ENCODE data around the gene GABBR1. TPM values are rescaled to one million over a fixed set of nuclear protein-coding genes. Genes with fewer than 3 reads are reported as not detected.

Gene GABBR1
- total RNA-seq, 1 donor from 2014 or later: 19.3 TPM

GRCh38 chr6:29625337-29625930, 7.5 kb downstream of the GABBR1 start:
- Histone ChIP-seq H3K27me3 (ENCODE audit: low read depth) (peaks cover 5% of the 10 kb centered on the region), H3K27ac (replicated peaks) (no peak overlapping the region), H3K36me3 (peaks cover 34% of the 10 kb centered on the region), H3K4me1 (peaks cover 25% of the 10 kb centered on the region), H3K4me3 (no peak overlapping the region), H3K9me3 (replicated peaks) (no peaks in the 10 kb centered on the region)
- no peak for DNase-seq
- TF ChIP-seq CTCF (IDR thresholded peaks at IDR 0.05; ENCODE audit: borderline replicate concordance): no peak
- intact Hi-C loops (cut with micrococcal nuclease): no loop called here

- no peak overlapping the region for H3K27ac ChIP-seq (replicated peaks)
- peaks cover 23% of the 10 kb centered on the region for H3K4me1 ChIP-seq
- H3K4me3 ChIP-seq: no peak overlapping the region
- H3K9me3 ChIP-seq (replicated peaks): no peaks in the 10 kb centered on the region
- no peaks in the 10 kb centered on the region for H3K27me3 ChIP-seq (ENCODE audit: low read depth)
- no peak for DNase-seq
- peaks cover 42% of the 10 kb centered on the region for H3K36me3 ChIP-seq
- intact Hi-C loops (cut with micrococcal nuclease): no loop called here
- TF ChIP-seq CTCF (IDR thresholded peaks at IDR 0.05; ENCODE audit: borderline replicate concordance): no peak
These were observed 8.4 kb downstream of the GABBR1 start for GRCh38 chr6:29624520-29624961.

GRCh38 chr6:29620630-29621029, 12.4 kb downstream of the GABBR1 start:
- TF ChIP-seq CTCF (IDR thresholded peaks at IDR 0.05; ENCODE audit: borderline replicate concordance): no peak
- no peaks in the 10 kb centered on the region for H3K9me3 ChIP-seq (replicated peaks)
- H3K4me1 ChIP-seq: no peaks in the 10 kb centered on the region
- peaks cover 58% of the 10 kb centered on the region for H3K36me3 ChIP-seq
- no peak overlapping the region for H3K4me3 ChIP-seq
- DNase-seq: no peak
- no peak overlapping the region for H3K27ac ChIP-seq (replicated peaks)
- no peaks in the 10 kb centered on the region for H3K27me3 ChIP-seq (ENCODE audit: low read depth)
- intact Hi-C loops (cut with micrococcal nuclease): no loop called here

- Histone ChIP-seq H3K9me3 (replicated peaks) (no peaks in the 10 kb centered on the region), H3K27ac (replicated peaks) (no peak overlapping the region), H3K36me3 (peaks cover 62% of the 10 kb centered on the region), H3K27me3 (ENCODE audit: low read depth) (no peaks in the 10 kb centered on the region), H3K4me1 (no peaks in the 10 kb centered on the region), H3K4me3 (no peak overlapping the region)
- no peak for TF ChIP-seq CTCF (IDR thresholded peaks at IDR 0.05; ENCODE audit: borderline replicate concordance)
- intact Hi-C loops (cut with micrococcal nuclease): no loop called here
- no peak for DNase-seq
These were observed 13.3 kb downstream of the GABBR1 start for GRCh38 chr6:29619578-29620160.

- intact Hi-C loops (cut with micrococcal nuclease): no loop called here
- H3K36me3 ChIP-seq: peaks cover 65% of the 10 kb centered on the region
- no peaks in the 10 kb centered on the region for H3K27me3 ChIP-seq (ENCODE audit: low read depth)
These were observed 15.0 kb downstream of the GABBR1 start for GRCh38 chr6:29617782-29618554.

More at GRCh38 chr6:29617782-29618554, 15.0 kb downstream of the GABBR1 start:
- no peak overlapping the region for H3K4me3 ChIP-seq
- H3K9me3 ChIP-seq (replicated peaks): no peaks in the 10 kb centered on the region
- no peak overlapping the region for H3K27ac ChIP-seq (replicated peaks)
- no peak for DNase-seq
- TF ChIP-seq CTCF (IDR thresholded peaks at IDR 0.05; ENCODE audit: borderline replicate concordance): no peak
- no peaks in the 10 kb centered on the region for H3K4me1 ChIP-seq
